Transverse colon (tissue), 3 donors: ENCODE data around the gene PAX8.

ENCODE experiments used
- EP300 ChIP-seq: sonication (generic); formaldehyde crosslinking; IDR thresholded peaks from one replicate; pipeline ENCODE4 v1.6.1; 2017; ENCODE audit warnings: antibody characterized with exemption, low read depth
- TF ChIP-seq, protein P1 (sequence below), 5 experiments: fragments of 200-600 bp in 3 of 5; fragments of 450-650 bp in 2 of 5; sonication (generic) in 3 of 5; IDR thresholded peaks; 1 replicate in 2 of 5; 2 replicates in 3 of 5; pipeline ENCODE4 v1.5.1; 2016 to 2017; ENCODE audit warnings: antibody characterized with exemption in 5 of 5, inconsistent platforms in 3 of 5, mild to moderate bottlenecking in 2 of 5, moderate library complexity in 1 of 5

GRCh38 chr2:113182471-113183260 lies 96.1 kb downstream of the PAX8 start:
- TF ChIP-seq, protein P1, sequence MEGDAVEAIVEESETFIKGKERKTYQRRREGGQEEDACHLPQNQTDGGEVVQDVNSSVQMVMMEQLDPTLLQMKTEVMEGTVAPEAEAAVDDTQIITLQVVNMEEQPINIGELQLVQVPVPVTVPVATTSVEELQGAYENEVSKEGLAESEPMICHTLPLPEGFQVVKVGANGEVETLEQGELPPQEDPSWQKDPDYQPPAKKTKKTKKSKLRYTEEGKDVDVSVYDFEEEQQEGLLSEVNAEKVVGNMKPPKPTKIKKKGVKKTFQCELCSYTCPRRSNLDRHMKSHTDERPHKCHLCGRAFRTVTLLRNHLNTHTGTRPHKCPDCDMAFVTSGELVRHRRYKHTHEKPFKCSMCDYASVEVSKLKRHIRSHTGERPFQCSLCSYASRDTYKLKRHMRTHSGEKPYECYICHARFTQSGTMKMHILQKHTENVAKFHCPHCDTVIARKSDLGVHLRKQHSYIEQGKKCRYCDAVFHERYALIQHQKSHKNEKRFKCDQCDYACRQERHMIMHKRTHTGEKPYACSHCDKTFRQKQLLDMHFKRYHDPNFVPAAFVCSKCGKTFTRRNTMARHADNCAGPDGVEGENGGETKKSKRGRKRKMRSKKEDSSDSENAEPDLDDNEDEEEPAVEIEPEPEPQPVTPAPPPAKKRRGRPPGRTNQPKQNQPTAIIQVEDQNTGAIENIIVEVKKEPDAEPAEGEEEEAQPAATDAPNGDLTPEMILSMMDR (IDR thresholded peaks at IDR 0.05) = no peak
- no peak for TF ChIP-seq EP300
